HG02763 (cell line): ENCODE data around the gene CAMK1D.
"Not testable (repeated sequence)": the region's sequence is repeated elsewhere in the genome, so short reads cannot be mapped to it uniquely, and the experiment has no call there.

Experiments
- ATAC-seq: cut with Tn5 transposase; IDR thresholded peaks from one replicate; pipeline ENCODE4 v1.9.1; 2021; ENCODE audit warnings: mild to moderate bottlenecking, moderate library complexity; ENCODE audit not compliant: unreplicated experiment

The CAMK1D gene

GRCh38 chr10:12348870-12349628 lies at the start of gene CAMK1D:
TSS of gene CAMK1D (plus strand) at chr10:12349547.
- ATAC-seq, result peak; percentile 52

- not testable (repeated sequence) for ATAC-seq
Observed at GRCh38 chr10:12301036-12301435, 48.3 kb upstream of the CAMK1D start.

- ATAC-seq, result no peak
Observed at GRCh38 chr10:12308057-12308456, 41.3 kb upstream of the CAMK1D start.

GRCh38 chr10:12308736-12309375 lies 40.5 kb upstream of the CAMK1D start:
- ATAC-seq, result no peak

- not testable (repeated sequence) for ATAC-seq
Observed at GRCh38 chr10:12309783-12310182, 39.6 kb upstream of the CAMK1D start.

GRCh38 chr10:12314836-12315235 lies 34.5 kb upstream of the CAMK1D start:
- ATAC-seq, result no peak

- no peak for ATAC-seq
Observed at GRCh38 chr10:12319076-12319475, 30.3 kb upstream of the CAMK1D start.

- no peak for ATAC-seq
Observed at GRCh38 chr10:12320892-12321291, 28.5 kb upstream of the CAMK1D start.

GRCh38 chr10:12321641-12322040 lies 27.7 kb upstream of the CAMK1D start:
- ATAC-seq, result no peak

- no peak for ATAC-seq
Observed at GRCh38 chr10:12322583-12323131, 26.7 kb upstream of the CAMK1D start.

- ATAC-seq, result no peak
Observed at GRCh38 chr10:12324530-12324929, 24.8 kb upstream of the CAMK1D start.

GRCh38 chr10:12327074-12327473 lies 22.3 kb upstream of the CAMK1D start:
- ATAC-seq, result no peak

GRCh38 chr10:12327476-12327875 lies 21.9 kb upstream of the CAMK1D start:
- no peak for ATAC-seq

GRCh38 chr10:12328312-12328711 lies 21.0 kb upstream of the CAMK1D start:
- not testable (repeated sequence) for ATAC-seq

GRCh38 chr10:12332572-12333379 lies 16.6 kb upstream of the CAMK1D start:
- no peak for ATAC-seq

GRCh38 chr10:12333380-12334185 lies 15.8 kb upstream of the CAMK1D start:
- peak; percentile 52 for ATAC-seq

GRCh38 chr10:12334186-12334530 lies 15.2 kb upstream of the CAMK1D start:
- ATAC-seq, result no peak

GRCh38 chr10:12335169-12335568 lies 14.2 kb upstream of the CAMK1D start:
- not testable (repeated sequence) for ATAC-seq

GRCh38 chr10:12337453-12338372 lies 11.6 kb upstream of the CAMK1D start:
- ATAC-seq, result no peak

GRCh38 chr10:12338981-12339380 lies 10.4 kb upstream of the CAMK1D start:
- ATAC-seq, result no peak
